ENCODE measurements around the gene AGPAT3. TPM values are rescaled to one million over a fixed set of nuclear protein-coding genes. Genes with fewer than 3 reads are reported as not detected.

The AGPAT3 gene
- total and polyA plus RNA-seq, 10 of the 15 experiments (the other 5 are each of a cell fraction or from before 2014, with no cell fraction given): 1.2 to 110 (median 30.8) TPM

DNA sequence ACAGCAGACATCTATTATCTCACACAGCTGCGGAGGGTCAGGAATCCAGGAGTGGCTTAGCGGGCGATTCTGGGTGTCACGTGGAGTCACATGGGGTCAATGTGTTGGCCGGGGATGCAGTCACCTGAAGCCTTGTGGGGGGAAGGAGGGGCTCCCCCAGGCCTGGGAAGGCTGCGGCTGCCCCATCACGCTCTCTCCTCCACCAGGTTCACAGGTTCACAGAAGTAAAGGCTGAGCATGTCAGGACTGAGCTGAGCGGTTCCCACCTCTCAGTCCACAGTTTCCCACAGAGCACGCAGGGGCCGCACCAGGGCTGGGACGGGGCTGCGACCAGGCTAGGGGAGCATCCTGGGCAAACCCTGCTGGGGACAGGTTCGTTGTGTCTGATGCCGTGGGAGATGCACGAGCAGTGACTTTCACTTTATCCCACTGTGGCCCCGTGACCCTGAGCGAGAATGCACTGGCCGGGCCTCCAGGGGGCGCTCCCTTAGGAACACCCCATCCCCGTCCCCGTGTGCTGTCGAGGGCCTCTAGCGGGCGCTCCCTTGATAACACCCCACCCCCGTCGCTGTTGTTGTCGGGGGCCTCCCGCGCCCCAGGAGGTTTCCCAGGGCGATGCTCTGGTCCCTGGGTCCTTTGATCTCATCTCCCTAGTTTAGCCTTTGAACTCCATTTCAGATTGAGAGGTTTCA, 73.9 kb downstream of the AGPAT3 start (continued):
- TF ChIP-seq, protein P1, sequence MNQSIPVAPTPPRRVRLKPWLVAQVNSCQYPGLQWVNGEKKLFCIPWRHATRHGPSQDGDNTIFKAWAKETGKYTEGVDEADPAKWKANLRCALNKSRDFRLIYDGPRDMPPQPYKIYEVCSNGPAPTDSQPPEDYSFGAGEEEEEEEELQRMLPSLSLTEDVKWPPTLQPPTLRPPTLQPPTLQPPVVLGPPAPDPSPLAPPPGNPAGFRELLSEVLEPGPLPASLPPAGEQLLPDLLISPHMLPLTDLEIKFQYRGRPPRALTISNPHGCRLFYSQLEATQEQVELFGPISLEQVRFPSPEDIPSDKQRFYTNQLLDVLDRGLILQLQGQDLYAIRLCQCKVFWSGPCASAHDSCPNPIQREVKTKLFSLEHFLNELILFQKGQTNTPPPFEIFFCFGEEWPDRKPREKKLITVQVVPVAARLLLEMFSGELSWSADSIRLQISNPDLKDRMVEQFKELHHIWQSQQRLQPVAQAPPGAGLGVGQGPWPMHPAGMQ (IDR thresholded peaks at IDR 0.05; ENCODE audit: borderline replicate concordance): no peak

DNA sequence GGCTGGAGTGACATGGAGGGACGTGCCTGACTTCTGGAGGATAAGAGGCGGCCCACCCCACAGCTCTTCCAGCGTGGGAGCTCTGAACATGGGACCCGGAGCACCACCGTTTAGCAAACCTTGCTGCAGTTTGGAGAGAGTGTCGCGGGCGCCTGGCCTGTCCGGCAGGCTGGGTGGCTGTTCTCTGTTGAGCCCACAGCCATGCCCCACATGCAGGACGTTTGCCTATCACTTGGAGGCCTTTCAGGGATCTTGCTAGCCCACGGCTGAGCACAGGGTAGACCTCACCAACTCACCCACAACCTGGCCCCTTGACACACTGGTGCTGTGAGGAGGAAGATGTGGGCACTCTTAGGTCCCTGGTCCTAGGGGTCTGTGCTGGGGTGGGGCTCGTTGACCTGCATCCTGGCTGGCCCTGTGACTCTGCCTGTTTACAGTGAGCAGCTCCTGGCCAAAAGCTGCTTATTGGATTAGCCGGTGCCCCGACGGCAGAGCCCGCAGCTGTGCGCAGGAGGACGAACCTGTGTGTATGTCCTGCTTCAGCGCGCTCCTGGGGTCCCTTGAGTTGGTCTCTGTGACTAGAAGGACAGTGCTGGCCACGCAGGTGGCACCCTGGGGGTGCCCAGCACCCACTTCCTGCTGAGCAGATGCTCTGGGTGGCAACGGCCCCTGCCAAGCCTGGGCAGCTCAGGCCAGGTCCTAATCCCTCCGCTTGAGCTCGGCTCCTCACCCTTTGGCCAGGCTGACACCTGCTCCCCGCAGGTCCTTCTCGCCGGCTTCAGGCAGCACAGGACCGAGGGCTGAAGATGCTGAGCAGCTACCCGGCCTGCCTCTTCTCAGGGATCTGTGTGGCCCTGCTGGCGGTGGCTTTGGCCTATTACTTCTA, 74.7 kb downstream of the AGPAT3 start:
- H3K27ac ChIP-seq (ENCODE audit: control insufficient read depth, insufficient read depth): peak overlapping the region; percentile 79
- H2AFZ ChIP-seq (ENCODE audit: control insufficient read depth, low read depth, low read length): no peak overlapping the region
- FAIRE-seq (no peak), DNase-seq (ENCODE audit: low read depth, low spot score) (no peak), ATAC-seq (no peak)
- H3K4me3 ChIP-seq: 0 out of 2 replicates have a peak overlapping the region, but pooled peaks have one; percentile 70
- no peaks in the 10 kb centered on the region for H3K27me3 ChIP-seq (replicated peaks in 1 of 2; ENCODE audit: control insufficient read depth in 2 of 2, insufficient read depth in 2 of 2, low read length in 1 of 2)
- no TSS peak for BruUV-seq (replicated peaks)
- RAD21 ChIA-PET (ENCODE audit: unreplicated experiment): interaction anchor here (0.8 to 3.4 kb wide), 13 partner anchors 9 to 363 kb away, joined by 3 to 24 read pairs (median 5); no protein-coding TSS in a partner anchor
- CTCF ChIA-PET: interaction anchor here (0.6 to 3.2 kb wide), 19 partner anchors 9 to 209 kb away, joined by 3 to 39 read pairs (median 6); no protein-coding TSS in a partner anchor
- SMC1A ChIA-PET (ENCODE audit: uncharacterized antibody, unreplicated experiment): interaction anchor here (0.6 to 3.8 kb wide), 6 partner anchors 19 to 129 kb away, joined by 3 to 34 read pairs (median 4); no protein-coding TSS in a partner anchor
- TF ChIP-seq TAF1 (IDR thresholded peaks at IDR 0.05; ENCODE audit: borderline replicate concordance, low read depth, low read length) (no peak), ZSCAN29 (IDR thresholded peaks at IDR 0.05) (no peak), KDM1A (IDR thresholded peaks at IDR 0.05; ENCODE audit: borderline replicate concordance) (no peak), NRF1 (conservative IDR thresholded peaks at IDR 0.05; ENCODE audit: low read depth, low read length) (no peak), SPI1 (IDR thresholded peaks at IDR 0.05; ENCODE audit: borderline replicate concordance, insufficient read depth, low read depth, low read length) (no peak), CBX3 (IDR thresholded peaks at IDR 0.05; ENCODE audit: borderline replicate concordance, low read depth) (no peak)
- TF ChIP-seq, protein P2, sequence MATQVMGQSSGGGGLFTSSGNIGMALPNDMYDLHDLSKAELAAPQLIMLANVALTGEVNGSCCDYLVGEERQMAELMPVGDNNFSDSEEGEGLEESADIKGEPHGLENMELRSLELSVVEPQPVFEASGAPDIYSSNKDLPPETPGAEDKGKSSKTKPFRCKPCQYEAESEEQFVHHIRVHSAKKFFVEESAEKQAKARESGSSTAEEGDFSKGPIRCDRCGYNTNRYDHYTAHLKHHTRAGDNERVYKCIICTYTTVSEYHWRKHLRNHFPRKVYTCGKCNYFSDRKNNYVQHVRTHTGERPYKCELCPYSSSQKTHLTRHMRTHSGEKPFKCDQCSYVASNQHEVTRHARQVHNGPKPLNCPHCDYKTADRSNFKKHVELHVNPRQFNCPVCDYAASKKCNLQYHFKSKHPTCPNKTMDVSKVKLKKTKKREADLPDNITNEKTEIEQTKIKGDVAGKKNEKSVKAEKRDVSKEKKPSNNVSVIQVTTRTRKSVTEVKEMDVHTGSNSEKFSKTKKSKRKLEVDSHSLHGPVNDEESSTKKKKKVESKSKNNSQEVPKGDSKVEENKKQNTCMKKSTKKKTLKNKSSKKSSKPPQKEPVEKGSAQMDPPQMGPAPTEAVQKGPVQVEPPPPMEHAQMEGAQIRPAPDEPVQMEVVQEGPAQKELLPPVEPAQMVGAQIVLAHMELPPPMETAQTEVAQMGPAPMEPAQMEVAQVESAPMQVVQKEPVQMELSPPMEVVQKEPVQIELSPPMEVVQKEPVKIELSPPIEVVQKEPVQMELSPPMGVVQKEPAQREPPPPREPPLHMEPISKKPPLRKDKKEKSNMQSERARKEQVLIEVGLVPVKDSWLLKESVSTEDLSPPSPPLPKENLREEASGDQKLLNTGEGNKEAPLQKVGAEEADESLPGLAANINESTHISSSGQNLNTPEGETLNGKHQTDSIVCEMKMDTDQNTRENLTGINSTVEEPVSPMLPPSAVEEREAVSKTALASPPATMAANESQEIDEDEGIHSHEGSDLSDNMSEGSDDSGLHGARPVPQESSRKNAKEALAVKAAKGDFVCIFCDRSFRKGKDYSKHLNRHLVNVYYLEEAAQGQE (IDR thresholded peaks at IDR 0.05; ENCODE audit: low read depth, low read length): no peak
- TF ChIP-seq, protein P3, sequence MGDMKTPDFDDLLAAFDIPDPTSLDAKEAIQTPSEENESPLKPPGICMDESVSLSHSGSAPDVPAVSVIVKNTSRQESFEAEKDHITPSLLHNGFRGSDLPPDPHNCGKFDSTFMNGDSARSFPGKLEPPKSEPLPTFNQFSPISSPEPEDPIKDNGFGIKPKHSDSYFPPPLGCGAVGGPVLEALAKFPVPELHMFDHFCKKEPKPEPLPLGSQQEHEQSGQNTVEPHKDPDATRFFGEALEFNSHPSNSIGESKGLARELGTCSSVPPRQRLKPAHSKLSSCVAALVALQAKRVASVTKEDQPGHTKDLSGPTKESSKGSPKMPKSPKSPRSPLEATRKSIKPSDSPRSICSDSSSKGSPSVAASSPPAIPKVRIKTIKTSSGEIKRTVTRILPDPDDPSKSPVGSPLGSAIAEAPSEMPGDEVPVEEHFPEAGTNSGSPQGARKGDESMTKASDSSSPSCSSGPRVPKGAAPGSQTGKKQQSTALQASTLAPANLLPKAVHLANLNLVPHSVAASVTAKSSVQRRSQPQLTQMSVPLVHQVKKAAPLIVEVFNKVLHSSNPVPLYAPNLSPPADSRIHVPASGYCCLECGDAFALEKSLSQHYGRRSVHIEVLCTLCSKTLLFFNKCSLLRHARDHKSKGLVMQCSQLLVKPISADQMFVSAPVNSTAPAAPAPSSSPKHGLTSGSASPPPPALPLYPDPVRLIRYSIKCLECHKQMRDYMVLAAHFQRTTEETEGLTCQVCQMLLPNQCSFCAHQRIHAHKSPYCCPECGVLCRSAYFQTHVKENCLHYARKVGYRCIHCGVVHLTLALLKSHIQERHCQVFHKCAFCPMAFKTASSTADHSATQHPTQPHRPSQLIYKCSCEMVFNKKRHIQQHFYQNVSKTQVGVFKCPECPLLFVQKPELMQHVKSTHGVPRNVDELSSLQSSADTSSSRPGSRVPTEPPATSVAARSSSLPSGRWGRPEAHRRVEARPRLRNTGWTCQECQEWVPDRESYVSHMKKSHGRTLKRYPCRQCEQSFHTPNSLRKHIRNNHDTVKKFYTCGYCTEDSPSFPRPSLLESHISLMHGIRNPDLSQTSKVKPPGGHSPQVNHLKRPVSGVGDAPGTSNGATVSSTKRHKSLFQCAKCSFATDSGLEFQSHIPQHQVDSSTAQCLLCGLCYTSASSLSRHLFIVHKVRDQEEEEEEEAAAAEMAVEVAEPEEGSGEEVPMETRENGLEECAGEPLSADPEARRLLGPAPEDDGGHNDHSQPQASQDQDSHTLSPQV (IDR thresholded peaks at IDR 0.05): no peak
- peaks cover 30% of the 10 kb centered on the region for H3K79me2 ChIP-seq (ENCODE audit: control insufficient read depth, insufficient read depth, low read length)
- peak overlapping the region; percentile 79; the same call in 1 of the 2 replicates for H3K4me2 ChIP-seq (ENCODE audit: control insufficient read depth, insufficient read depth)
- intact Hi-C loops (cut with micrococcal nuclease; ENCODE audit: unreplicated experiment): loop anchor here (1.0 to 5.0 kb wide), 4 partner anchors 17 to 222 kb away; partner anchors contain the start of gene PDXK
- H3K9ac ChIP-seq (ENCODE audit: control insufficient read depth, insufficient read depth, low read length): no peak overlapping the region
- 91% methylated on average over 30 of the region's 30 CpGs for WGBS (ENCODE audit: insufficient coverage, insufficient replicate concordance, low lambda C conversion rate, missing lambda C conversion rate)
- H3K36me3 ChIP-seq (ENCODE audit: control insufficient read depth in 2 of 2, insufficient read depth in 2 of 2, low read length in 1 of 2): peaks cover 2 to 19% of the 10 kb centered on the region in 2 experiments; a peak in 3 of 4 replicates
- no peaks in the 10 kb centered on the region; the same call in 2 of the 3 replicates for H3K9me3 ChIP-seq (replicated peaks; ENCODE audit: control insufficient read depth, insufficient read depth, low read length)
- peaks cover 26% of the 10 kb centered on the region for H3K4me1 ChIP-seq (ENCODE audit: control insufficient read depth, insufficient read depth, low read length)
- in situ Hi-C loops (cut with MboI): no loop called here
- POLR2A ChIA-PET: interaction anchor here (0.5 to 4.3 kb wide), 3 partner anchors 12 to 73 kb away, joined by 3 to 31 read pairs (median 5); no protein-coding TSS in a partner anchor
- no peaks in the 10 kb centered on the region for H4K20me1 ChIP-seq (ENCODE audit: control insufficient read depth, insufficient read depth)
